Amniotic stem cell (primary cell): ENCODE data around the gene C2orf76.
"Not testable (repeated sequence)": the region's sequence is repeated elsewhere in the genome, so short reads cannot be mapped to it uniquely, and the experiment has no call there.

ENCODE experiments used
- DNase-seq: peaks from one replicate; lab custom pipeline; 2025; lab: John Stamatoyannopoulos, UW

The C2orf76 gene

DNA sequence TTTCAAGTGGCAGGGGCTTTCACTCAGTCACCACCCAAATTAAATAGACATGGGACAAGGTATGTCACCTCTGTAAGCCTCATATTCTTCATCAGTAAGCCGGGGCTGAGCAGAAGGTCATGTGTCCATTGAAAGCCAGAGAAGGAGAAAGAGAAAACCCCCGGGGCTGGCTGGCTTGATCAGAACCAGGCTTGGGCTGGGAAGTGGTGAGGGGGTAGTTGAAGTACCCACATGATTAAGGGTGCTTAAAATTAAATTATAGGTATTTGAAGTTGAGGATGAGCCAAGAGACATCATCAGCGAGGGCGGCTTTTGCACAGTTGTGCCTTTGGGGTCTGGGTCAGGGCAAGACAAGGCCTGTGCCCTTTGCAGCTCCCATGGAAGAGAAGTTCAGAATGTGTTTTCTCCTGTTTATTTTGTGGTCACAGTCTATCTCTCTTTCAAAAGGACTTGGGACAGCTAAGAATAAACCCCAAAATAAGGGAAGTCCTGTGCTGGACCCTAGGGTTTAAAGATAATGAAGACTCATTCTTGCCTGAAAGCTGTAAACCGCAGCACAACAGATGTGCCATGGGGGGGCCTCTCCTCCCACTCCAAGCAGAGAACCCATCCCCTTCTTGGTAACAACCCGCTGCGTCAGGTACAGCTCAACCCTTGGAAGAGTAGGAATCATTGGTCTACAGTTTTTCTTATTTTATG, 10.8 kb upstream of the C2orf76 start:
- DNase-seq, result no peak

DNA sequence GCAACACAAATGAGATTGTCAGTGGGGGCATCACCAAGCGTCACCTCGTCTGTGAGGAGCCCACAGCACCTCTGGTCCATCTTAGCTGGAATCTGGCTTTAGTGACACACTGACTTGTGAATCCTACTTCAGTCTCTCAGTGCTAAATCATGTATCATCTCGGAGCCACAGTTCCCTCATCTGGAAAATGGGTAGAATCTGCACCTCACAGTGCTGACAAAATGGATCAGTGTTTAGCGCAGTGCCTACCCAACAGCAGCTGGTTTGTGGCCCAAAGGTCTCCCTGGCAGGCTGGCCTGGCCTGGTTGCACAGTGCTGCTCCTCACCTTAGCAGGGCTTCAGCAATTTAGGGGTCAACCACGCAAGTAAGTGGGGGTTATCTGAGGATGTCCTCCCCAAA, 10.2 kb upstream of the C2orf76 start:
- no peak for DNase-seq

DNA sequence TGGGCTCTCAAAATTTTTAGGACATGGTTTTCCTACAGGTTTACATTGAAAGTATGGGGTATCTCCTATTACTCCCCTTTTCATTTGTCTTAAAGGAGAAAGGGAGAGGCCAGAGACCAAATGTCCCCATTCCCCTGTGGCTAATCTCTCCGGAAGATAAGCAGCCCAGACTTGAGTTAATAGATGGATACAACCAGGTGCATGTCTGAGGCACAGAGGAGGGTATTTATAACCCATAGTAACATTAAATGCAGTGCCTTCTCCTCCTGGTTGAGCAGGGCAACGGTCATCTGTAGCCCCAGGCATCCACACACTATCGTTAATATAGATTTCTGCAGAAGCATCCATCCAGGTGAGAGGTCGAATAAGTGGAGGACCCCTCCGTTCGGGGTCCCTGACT, 9.8 kb upstream of the C2orf76 start:
- DNase-seq, result not testable (repeated sequence)

DNA sequence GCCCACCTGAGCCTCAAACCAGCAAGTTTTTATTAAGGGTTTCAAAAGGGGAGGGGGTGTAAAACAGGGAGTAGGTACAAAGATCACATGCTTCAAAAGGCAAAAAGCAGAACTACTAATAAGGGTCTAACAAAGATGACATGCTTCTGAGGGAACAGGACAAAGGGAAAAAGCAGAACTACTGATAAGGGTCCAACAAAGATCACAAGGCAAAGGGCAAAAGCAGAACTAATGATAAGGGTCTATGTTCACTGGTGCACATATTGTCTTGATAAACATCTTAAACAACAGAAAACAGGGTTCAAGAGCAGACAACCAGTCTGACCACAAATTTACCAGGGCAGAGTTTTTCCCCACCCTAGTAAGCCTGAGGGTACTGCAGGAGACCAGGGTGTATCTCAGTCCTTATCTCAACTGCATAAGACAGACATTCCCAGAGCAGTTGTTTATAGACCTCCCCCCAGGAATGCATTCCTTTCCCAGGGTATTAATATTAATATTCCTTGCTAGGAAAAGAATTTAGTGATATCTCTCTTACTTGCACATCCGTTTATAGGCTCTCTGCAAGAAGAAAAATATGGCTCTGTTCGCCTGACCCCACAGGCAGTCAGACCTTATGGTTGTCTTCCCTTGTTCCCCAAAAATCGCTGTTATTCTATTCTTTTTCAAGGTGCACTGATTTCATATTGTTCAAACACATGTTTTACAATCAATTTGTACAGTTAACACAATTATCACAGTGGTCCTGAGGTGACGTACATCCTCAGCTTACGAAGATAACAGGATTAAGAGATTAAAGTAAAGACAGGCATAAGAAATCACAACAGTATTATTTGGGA, 7.5 kb upstream of the C2orf76 start:
- not testable (repeated sequence) for DNase-seq

DNA sequence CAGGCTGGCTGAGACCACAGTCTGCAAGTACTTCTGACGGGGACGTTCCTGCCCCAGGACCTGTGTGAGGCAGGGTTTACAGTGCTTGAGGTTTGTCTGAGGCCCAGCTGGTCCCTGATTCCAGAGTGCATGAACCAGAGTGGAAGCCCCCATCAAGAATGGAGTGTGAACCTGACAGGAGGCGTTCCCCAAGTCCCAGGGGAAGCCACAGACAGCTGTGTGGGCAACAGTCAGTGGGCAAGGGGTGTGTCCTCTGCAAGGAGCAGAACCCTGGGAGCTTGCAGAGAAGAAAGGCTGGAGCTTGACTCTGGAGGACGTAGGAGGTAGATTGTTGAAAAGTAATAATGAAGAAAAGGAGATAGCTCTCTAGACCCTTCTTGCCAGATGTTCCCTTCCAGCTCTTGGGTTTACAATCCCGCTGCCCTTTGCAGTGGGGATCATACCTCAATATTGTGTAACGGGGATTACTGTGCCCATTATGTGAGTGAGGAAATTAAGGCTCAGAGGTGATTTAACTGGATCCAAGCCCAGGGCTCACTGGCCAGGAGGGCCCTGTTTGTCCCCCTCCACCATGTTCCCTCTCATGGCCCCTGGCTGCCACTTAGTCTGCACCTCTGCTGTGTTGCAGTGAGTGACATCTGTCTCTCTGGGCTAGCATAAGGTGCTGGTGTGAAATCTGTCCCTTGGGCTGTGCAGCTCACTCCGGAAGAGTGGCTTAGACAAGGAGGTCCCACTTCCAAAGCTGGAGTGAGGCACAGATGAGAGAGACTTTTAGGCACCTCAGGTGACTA, 6.3 kb upstream of the C2orf76 start:
- DNase-seq, result no peak

DNA sequence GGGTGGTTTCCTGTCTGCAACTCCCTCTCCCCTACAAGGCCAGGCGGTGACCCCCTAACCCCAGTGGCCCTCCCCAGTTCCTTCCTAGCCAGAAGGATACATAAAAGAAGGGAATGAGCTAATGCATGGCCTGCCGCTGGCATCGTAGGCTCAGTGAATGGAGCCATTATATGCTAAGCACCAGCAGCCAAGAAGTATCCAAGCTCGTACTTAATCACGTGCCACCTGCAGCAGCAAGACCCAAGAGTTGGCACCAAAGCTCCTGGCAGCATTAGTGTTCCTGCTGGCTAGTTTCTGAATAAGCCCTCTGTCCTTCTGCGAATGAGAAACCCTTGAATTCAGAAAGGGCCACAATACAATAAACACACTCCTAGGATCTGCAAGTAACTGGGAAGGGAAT, 4.5 kb upstream of the C2orf76 start:
- no peak for DNase-seq

DNA sequence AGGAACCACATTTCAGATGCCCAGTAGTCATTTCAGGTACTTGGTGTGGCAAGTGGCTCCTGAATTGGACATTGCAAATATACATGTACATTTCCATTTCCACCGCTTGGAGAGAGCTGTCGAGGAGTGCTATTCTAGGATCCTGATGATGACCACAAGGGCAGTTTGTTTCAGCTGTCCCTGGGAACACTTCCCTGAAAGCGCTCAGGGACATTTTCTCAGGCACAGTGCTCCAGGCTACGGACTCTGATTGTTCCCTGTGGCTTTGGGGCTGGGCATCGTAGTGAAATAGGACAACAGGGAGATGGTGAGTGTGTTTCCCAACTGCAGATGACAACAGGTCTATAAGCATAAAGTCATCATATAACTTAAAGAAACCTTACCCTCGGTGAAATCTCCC, 3.2 kb upstream of the C2orf76 start:
- no peak for DNase-seq

DNA sequence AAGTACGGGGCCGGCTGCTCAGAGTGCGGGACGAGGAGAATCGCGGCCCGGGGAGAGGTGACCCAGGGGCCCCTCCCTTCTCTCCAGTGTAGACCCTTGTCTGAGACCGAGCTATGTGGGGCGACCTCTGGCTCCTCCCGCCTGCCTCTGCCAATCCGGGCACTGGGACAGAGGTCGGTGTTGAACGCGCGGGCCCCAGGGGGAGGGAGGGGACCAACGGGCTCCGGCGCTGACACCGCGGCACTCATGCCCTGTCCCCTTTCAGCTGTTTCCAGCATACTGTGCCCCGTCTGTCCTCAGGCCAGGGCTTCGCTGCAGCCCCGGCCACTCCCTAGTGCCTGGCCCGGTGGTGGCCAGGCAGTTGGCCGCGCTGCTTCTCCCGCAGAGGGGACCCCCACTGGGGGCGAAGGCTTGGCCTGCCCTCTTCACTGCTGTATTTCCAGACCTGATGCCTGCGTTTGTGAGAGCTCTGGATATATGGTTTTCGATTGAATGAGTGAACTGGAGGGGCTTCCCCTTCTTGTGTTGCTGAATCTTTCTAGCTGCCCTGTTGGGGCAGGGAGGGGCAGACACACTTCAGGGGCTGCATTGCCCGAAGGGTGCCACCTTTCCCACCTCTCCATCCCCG, 952 bp upstream of the C2orf76 start:
- DNase-seq, result no peak

DNA sequence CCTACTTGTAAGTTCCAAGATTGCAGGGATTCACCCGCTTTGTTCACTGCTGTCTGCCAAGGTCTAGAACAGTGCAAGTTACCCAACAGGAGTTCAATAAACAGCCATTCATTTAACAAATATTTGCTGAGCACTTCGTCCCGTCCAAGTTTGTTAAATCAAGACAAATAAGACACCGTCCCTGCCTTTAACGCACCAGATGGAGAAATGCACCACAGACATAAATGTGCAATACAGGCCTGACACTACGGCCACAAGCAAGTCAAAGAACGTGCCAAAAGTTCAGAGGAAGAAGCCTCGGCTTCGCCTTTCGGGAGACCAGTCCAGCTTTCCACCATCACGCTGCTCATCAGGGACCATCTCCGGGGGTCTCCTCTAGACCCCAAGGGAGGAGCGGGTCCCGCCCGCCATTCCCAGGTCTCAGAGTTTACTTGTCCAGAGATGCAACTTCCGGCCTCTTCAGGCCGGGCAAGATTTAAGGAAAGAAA, 429 bp downstream of the C2orf76 start:
- peak; percentile 16 for DNase-seq

DNA sequence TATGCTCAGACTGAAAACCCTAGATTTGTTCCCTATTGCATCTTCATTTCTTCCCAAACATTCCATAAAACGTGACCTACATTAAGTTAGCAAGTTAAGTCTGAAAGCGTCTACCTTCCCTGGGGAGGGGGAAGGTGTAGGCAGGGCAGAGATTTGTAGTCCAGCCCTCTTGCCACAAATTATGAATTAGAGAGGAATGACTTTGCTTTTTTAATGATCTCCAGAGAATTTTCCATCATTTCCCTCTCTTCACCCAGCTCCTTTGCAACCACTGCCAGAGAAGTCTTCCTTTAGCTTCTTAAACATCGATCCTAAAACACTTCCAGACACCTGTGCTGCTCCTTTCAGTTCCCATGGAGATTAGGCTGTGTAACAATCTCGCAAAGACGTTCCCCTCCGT, 1.2 kb downstream of the C2orf76 start:
- DNase-seq, result no peak

DNA sequence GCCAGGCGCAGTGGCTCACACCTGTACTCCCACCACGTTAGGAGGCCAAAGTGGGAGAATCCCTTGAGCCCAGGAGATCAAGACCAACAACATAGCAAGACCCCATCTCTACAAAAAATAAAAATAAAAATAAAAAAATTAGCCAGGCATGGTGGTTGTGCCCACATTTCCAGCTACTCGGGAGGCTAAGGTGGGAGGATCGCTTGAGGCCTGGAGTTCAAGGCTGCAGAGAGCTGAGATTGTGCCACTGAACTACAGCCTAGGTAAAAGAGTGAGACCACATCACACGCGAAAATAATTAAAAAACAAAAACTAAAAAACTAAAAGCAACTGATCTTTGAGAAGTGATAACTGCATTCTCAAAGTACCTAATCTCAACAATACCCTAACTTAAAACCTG, 1.8 kb downstream of the C2orf76 start:
- DNase-seq, result no peak

DNA sequence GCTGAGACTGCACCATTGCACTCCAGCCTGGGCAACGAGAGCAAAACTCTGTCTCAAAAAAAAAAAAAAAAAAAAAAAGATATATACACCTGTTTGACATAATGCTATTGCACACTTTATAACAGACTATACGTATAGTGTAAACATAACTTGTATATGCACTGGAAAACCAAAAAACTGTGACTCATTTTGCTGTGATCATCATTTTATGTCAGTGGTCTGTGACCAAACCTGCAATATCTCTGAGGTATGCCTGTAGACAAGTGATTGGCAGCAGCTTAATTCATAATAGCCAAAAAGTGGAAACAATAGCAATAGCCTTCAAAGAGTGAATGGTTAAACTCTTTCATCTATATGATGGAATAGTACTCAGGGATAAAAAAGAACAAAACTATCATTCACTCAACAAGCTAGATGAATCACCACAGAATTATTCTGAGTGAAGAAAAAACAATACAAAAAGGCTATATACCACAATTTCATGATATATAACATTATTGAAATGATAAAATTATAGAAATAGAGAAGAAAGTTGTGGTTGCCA, 6.1 kb downstream of the C2orf76 start:
- DNase-seq, result no peak

DNA sequence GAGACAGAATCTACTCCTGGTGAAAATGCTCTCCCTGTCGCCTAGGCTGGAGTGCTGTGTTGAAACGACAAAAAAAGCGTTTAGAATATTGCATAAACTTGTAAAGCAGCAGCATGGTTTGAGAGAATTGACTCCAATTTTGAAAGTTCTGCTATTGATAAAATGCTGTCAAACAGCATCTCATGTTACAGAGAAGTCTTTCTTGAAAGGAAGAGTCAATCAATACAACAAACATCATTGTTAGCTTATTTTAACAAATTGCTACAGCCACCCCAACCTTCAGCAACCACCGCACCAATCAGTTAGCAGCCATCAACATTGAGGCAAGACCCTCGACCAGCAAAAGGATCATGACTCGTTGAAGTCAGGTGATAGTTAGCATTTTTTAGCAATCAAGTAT, 6.9 kb downstream of the C2orf76 start:
- DNase-seq, result no peak

DNA sequence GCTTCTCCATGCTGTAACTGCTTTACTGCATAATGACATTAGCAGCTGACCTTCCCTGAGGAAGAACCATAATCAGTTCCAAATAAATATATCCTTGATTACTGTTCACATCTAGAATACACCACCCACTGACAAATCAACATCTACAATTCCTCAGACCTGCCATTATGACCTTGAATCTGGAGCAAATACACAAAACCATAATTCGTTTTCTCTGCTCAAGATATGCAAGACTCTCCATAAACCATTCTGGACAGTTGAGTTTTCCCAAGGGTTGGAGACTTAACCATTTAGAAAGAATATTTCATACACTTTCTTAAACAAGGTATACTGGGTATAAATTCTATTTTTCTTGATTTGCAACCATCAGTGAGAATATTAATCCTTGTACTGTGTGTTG, 11.8 kb downstream of the C2orf76 start:
- DNase-seq, result no peak

DNA sequence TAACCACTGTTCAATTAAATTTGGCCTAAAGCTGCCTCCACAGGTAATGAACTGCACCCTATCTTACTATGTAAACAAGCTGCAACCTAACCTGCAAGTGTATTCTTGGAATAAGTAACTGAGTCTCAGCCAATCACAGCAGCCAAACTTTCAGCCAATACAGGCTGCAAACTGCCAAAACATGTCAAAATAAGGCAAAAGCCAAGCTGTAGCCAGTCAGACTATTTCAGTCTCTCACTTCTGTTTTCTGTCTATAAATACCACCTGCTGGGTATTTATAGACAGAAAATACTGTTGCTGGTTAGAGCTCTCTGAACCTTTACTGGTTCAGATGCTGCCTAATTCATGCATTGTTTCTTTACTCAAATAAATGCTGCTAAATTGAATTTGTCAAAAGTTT, 14.3 kb downstream of the C2orf76 start:
- no peak for DNase-seq

DNA sequence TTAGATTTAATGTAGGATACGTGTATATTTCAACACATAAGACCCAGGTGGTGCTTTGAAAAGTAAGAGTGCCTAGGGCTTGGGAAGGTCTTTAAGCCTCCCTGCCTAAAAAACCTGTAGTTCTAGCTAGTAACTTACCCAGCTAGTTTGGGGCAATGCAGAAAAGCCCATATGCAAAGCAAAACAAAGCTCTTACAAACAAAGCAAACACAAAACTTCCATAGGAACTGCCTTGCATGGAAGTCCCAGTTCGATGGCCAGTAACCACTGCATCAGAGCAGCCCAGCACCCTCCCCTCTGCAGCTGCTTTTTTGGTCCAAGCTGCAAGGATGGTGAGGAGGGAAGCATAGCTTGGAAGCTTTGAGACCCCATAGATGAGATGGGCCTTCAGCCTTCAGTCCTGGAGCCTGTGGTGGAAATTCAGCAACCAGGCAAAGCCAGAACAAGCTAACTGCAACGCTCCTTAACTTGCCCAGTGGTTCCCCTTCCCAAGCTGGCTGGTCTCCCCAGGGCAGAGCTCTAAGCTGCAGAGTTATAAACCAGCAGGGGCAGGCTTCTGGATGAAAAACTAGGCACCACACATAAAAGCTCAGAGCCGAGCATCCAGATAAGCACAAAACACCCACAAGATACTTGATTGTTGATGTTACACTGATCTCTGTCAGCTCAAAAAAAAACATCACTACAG, 16.2 kb downstream of the C2orf76 start:
- DNase-seq, result no peak

DNA sequence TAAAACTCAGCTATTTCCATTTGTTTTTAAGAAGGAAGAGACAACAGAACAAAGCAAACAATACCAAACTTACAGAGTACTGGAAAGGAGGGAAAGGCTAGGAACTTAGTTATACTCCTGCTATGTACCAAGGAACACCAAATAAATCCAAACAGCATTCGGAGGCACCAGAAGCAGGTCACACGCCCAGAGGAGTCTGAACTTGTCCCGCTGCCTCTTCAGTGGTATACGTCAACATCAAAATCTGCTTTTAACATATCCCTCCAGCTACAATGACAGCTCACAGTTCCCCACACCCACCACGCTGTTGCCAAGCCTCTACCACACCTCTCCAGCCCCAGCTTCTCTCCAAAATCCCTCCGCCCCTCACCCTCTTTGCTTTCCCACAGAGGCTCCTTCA, 17.3 kb downstream of the C2orf76 start:
- DNase-seq, result no peak

DNA sequence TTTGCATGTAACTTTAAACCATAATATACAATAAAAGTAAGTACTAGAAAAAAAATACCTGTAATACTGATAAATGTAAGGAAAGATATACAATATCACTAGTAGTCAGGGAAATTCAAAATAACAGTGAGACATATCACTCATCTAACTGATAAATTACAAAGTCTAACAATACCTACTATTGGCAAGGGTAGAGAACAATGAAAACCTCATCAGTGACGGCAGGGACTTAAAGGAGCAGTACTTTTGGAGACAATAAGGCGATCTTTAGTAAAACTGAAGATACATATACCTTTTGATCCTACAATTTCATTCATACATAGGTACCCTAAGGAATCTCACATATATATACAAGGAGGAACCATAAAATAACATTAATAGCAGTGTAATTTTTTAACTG, 24.9 kb downstream of the C2orf76 start:
- no peak for DNase-seq

DNA sequence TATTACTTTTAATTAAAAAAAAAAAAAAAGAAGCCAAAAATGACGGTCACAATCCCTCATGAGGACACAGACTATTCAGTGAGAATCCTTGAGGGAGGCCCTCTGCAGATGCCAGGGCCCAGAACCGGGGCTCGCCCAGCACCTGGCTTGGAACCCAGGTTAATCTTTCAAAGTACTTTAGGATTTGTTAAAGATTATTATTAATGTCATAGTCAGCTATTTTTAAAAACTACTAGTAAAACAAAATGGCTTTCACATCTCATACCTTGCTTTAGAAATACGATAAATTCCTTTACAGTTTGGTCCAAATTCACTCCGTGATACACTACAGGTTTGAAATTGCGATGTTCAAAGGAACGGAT, 27.1 kb downstream of the C2orf76 start:
- DNase-seq, result no peak

DNA sequence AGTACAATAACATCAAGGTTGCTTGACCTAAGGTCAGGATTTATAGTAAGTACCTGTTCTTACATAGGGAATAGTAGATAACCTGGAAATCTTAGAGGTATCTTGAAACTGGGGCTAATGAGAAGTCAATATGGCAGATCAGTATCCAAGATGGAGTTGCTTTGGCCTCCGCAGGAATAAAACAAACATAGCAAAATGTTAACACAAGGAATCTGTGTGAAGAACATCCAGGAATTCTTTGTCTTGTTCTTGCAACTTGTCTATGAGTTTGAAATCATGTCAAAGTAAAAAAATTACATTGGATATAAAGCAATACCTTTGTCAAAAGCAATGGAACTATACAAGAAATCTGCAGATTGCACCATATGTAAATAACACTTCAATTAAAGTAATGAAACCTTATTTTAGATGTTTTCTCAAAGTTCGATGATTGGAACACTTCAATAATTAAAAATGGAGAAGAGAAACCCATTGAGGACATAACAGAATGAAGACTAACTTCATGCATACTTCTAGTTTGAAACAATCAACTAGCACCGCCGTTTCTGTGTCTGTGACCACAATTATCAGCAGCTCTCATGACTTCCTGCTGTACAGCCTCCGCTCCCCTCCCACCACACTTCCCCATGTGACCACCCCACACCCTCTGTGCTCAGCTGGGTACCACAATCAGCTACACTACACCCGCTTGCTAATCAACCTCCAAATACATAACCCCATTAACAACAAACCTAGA, 27.6 kb downstream of the C2orf76 start:
- no peak for DNase-seq

DNA sequence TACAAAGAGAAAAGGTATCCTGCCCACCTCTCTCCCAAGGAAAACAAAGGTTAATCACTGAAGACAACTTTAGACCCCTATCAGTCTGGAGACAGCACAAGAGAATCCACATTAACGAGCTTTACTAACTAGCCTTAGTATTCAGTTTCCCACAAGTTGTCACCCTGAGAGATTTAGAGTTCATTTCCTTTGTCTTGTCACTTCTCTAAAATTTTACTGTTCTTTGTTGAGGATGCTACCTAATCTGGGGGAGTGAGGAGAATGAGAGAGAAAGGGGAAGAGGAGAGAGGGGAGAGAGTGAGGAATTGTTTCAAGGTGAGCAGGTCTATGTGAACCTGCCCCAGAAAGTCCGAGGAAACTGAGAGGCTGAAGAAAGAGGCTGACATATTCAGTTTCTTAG, 28.4 kb downstream of the C2orf76 start:
- no peak for DNase-seq
